ENCODE results near the gene AQP12A.
"Not testable (repeated sequence)": the region's sequence is repeated elsewhere in the genome, so short reads cannot be mapped to it uniquely, and the experiment has no call there.

AQP12A gene

DNA sequence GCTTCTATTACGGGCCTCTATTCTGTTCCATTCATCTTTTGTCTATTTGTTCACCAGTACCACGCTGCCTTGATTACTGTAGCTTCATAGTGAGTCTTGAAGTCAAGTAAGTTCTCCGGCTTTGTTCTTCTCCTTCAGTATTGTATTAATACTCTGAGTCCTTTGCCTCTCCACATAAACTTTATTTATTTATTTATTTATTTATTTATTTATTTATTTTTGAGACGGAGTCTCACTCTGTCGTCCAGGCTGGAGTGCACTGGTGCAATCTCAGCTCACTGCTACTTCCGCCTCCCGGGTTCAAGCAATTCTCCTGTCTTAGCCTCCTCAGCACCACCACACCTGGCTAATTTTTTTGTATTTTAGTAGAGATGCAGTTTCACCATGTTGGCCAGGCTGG, 31.8 kb upstream of the AQP12A start:
- DNase-seq (ENCODE audit: low spot score): not testable (repeated sequence)

DNA sequence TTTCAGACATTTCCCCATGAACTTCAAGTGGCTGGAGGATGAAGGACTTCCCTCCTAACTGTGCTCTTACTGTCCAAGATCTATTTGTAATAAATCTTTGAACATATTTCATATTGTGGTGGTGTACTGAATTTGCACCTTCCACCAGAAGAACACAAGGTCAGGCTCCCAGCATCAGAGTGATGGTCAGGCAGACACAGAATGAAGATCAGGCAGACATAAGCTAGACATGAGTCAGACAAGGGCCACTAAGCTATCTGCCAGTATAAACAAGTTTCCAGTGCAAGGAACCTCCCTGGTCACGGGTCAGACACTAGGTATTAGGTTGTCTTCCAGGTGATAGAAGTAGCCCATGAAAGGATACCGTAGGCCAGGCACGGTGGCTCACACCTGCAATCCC, 29.0 kb upstream of the AQP12A start:
- DNase-seq (ENCODE audit: low spot score): no peak

DNA sequence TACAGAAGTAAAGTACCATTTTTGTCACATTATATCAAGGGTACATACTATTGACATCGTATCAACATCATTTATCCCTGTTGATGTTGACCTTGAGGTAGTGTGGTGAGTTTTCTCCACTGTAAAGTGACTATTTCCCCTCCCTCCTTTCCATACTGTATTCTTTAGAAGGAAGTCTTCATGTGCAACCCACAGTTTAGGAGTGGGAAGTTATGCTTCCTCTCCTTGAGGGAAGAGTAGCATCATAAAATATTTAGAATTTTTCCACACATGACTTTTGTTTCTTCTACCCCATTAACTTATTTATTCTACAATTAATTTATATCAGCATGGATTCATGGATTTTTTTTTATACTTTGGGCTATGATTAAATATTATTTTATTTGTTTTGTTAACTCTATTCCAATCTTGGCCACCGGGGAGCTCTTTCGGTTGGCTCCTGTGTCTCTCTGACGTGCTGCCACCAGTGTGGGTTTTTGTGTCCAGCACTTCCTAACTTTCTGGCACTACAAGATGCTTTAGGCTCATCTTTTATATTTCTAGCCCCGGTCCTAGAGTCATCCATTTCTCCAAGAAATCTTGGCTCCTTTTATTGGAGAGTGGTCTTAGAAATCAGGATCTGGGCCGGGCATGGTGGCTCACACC, 28.0 kb upstream of the AQP12A start:
- no peak for DNase-seq (ENCODE audit: low spot score)

DNA sequence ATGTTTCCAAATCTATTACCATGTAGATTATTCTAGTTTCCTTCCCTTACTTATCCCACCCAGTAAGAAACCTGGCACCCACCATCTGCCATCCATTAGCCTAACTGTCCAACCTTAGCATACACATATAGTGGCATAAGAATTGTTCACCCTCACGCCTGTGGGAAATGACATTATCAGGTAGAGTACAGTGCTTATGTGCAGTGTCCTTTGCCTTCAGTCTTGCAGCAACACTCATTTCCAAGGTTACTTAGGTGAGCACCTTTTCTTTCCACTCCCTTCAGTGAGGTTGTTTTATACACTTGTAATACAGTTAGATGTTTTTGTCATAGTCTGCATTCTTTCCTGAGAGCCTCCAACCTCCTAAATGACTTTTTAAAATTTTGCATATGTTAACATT, 27.0 kb upstream of the AQP12A start:
- no peak for DNase-seq (ENCODE audit: low spot score)

DNA sequence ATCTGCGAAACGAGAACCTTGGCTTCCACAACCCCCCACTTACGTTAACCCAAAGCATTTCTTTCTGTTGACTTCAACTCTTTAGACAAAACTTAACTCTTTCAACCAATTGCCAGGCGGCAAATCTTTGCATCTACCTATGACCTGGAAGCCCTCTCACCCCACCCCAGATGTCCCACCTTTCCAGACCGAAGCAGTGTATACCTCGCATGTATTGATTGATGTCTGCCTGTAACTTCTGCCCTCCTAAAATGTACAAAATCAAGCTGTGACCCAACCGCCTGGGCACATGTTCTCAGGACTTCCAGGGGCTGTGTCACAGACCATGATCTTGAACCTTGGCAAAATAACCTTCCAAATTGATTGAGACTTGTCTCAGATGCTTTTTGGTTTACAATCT, 21.3 kb upstream of the AQP12A start:
- no peak for DNase-seq (ENCODE audit: low spot score)

DNA sequence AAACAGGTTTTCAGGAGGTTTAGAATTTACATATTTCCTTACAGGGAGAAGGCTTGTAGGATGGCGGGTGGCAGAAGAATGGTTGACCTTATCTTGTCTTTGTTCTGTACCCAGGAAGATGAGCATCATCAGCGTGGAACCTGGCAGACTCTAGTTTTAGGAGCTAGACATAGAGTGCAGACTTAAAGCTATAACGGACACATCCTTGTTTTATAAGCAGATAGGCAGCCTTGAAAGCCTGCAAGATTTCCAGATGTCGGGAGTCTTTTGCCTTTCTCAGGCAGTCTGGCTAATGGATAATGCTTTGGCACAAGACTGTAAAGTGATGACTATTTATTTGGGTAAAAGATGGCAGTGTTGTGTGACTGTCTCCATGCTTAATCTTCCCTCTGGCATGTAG, 20.7 kb upstream of the AQP12A start:
- DNase-seq (ENCODE audit: low spot score): no peak

DNA sequence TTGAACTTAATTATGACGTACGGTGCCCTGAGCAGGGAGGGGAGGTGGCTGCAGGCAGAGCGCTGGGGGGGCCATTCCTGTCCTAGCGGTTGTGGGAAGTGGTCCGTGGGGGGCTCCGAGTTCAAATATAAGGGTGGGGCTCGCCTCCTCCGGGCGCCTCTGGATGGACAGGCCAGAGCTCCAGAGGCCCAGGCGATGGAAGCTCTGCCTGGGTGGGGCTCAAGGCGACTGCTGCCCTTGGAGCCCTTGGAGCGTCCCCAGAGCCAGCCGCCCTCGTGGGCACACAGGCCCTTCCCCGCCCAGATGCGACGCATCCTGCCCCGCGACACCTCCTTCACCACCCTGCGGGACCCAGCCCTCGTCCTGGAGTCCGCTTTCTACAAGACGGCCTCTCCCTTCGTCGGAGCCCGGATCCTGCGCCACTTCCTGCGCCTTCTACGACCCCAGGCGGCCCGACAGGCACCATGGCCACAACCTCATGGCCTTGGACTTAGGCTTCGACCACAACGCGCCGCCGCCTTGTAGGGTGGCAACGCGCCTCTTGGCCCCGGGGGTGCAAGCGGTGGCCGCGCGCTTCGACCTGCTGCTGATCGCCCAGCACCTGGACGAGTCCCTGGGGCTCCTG, 19.5 kb upstream of the AQP12A start:
- DNase-seq (ENCODE audit: low spot score): no peak

DNA sequence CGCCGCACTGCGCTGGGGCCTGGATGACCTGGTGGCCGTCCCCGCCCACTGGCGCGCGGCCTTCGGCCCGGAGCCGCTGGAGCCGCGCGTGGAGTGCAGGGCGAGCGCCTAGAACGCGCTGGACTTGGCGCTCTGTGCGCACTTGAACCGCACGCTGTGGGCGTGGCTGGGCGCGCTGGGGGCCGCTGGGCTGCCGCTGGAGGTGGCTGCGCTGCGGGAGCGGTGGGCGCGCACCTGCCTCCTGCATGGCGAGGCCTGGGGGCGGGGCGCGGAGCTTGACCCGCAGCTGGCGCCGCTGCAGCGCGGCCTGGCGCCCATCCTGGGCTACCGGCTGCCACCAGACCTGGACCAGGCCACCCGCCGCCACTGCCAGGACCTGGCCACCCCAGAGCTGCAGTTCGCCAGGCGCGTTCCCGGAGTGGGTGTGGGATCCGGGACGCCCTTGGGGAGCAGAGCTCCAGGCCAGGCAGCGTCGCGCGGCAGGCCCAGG, 18.9 kb upstream of the AQP12A start:
- no peak for DNase-seq (ENCODE audit: low spot score)

DNA sequence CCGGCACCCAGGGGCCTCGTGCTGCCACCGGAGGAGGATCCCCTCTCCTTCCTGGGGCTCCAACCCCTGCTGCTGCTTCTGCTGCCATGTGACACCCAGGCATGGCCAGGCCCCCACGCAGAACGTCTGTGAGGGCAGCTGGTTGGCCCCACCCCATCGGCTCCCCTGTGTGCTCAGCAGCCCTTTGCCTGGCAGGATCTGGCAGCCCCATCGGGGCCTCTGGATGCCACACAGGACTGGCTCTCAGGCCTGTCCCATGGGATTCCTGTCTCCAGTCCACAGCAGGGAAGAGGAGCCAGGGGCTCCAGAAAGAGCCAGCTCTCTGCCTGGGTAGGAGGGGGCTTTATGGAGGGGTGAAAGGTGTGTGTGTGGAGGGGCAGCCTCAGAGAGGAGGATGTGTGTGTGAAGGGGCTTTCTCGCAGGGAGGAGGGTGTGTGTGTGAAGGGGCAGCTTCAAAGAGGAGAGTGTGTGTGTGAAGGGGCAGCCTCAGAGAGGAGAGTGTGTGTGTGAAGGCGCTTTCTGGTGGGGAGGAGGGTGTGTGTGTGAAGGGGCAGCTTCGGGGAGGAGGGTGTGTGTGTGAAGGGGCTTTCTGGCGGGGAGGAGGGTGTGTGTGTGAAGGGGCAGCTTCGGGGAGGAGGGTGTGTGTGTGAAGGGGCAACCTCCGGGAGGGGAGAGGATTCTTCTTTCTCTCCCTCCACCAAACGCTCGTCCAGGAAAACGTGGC, 17.0 kb upstream of the AQP12A start:
- not testable (repeated sequence) for DNase-seq (ENCODE audit: low spot score)

DNA sequence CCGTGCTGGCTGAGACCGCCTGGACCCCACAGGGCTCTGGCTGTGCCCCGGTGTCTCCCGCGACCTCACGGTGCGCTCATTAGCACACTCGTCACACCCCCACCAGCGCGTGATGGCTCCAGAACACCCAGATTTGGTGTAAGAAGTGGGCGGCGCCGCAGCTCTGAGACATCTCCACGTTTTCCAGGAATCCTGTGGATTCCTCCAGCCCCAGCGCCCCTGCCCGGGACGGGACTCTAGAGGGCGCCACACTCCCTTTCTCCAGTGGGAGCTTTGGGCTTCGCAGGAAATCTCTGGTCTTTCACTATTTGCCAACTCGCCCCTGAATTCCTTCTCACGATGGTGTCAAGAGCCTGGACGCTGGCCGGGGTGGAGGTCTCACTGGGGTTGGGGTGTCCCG, 16.3 kb upstream of the AQP12A start:
- DNase-seq (ENCODE audit: low spot score): not testable (repeated sequence)

DNA sequence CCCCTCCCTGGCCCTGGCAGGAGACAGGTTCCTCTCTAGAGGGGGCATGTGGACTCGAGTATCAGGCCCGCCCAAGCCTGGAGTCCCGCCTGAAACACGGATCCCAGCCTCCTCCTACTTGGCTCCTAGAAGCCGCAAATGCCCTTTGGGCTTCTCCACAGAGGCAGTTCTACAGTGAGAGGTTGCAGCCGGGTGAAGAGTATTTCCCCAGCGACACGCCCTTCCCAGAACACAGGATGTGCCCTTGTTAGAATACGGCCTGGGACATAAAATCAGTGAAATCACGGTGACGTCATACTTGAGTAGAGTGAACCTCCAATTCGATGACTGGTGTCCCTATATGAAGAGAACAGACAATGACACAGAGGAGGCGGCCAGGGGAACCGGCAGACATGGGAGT, 13.6 kb upstream of the AQP12A start:
- DNase-seq (ENCODE audit: low spot score): not testable (repeated sequence)

DNA sequence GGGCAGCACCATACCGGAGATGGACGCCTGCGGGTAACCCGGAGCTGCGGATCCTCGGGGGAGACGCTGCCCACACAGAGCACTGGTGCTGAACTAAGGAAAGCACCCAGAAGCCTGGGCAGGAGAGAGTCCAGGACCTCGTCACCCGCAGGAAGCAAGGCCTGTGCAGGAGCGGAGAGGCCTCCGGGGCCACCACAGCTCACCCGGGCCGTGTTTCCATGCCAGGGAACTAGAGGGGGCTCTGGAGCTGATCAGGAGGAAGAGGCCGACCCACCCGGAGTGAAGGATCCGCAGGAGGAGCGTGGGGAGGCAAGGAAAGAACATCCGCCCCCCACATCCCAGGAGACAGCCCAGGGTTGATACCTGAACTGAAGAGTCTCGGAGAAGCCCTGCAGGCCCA, 12.8 kb upstream of the AQP12A start:
- DNase-seq (ENCODE audit: low spot score): not testable (repeated sequence)

DNA sequence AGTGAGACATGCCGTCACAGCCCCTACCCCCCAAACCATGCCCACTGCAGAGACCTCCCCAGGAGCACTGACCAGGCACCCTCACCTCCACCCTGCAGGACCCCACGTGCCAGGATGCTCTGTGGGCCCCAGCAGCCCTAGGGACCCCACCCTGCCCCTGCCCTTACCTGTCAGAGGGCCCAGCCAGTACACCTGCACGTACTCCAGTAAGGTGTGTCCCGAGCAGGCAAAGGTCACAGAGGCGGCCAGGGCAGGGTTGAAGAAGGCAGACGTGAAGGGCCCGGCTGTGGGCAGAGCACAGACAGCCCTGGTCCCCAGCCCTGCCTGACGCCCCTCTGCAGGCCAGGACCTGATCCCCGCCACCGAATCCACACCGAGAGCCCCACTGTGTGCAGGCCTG, 11.5 kb upstream of the AQP12A start:
- not testable (repeated sequence) for DNase-seq (ENCODE audit: low spot score)

DNA sequence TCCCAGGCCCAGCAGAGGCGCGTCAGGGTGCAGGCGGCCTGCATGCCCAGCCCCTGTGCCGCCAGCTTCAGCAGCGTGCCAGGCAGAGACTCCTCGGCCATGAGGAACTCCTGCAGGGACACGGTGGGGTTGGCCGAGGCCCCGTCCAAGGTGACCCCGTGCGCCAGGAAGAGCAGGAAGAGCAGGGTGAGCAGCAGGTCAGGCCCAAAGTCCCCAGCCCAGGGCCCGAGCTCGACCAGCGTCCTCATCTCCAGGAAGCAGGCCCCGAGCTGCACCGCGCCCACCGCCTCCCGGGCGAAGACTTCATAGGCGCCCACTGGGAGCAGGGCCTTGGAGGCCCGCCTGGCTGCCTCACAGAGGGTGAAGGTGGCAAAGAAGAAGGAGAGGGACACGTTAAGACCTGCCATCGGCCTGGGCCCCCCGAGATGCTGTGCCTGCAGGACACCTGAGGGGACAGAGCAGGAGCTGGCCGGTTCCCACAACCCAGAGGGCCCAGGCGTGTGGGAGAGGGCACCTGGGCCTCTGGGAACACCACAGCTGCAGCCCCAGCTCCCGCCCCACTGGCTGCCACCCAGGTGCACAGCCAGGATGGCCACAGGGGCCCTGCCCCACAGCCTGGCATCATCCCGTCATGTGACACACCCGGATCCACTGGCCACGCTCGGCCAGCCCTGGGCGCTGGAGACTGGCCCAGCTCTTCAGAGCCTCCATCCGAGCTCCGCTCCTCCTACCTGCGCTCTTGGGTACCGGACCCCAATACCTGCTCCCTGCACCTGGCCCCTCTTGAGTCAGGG, 9.0 kb upstream of the AQP12A start, which contains the start of gene AQP12B:
AQP12B (minus strand) TSS at position 455 of the 794 bp plus-strand sequence; CDS start at position 407, 48 bp downstream.
- not testable (repeated sequence) for DNase-seq (ENCODE audit: low spot score)

DNA sequence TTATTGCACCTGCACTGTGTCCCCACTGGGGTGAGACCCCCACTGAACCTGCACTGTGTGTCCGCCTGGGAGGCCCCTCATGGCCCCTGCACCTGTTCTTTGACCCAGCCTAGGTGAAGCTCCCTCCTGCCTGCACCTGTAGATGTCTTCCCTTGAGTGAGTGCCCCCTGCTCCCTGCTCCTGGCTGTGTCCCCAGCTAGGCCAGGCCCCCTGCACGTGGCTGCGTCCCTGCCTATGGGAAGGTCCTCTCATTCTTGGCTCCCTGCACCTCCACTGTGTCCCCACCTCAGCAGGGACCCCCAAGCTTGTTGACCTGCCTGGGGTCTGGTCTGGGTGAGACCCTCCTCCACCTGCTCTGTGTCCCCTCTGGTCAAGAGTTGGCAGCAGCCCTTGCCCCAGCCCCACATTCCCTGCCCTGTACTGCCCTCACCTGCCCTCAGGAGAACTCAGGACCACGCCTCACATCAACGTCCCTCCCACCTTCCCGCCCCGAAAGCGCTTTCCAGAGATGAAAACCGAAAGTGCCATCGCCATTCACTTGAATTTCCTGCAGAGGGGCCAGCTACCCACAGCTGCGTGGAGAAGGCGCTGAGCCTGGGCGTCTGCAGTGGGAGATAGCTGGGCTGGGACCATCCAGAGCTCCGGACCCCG, 8.2 kb upstream of the AQP12A start:
- DNase-seq (ENCODE audit: low spot score): not testable (repeated sequence)

DNA sequence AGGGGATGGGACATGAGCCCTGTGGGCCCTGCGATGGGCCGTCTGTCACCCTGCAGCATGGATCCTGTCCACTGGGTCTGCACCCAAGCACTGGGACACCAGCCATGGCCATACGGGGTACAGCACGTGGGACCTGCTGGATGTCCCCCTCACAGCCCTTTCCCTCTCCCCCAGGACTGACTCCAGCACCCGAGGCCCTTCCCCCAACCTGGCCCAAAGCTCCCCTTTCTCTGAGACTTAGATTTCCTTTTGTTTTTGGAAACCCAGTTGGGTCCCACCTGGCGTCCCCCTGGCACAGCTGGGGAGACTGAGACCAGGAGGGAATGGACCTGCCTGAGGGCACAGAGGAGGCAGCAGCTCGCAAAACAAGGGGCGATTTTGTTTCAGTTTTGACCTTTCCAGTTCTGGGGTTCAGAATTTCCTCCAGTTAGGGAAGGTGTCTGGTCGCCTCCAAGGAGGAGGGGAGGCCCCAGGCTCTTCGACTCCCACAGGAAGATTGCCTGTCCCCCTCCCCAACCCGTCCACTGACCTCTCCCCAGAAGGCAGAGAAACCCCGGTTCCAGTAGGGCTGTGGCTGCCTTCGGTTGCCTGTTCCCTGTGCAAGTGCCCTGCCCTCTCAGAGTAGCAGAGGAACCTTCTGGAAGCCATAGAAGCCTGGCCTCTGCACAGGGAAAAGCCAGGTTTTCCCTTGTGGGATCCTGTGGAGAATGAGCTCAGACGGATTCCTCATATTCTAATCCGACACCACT, 7.5 kb upstream of the AQP12A start:
- not testable (repeated sequence) for DNase-seq (ENCODE audit: low spot score)

DNA sequence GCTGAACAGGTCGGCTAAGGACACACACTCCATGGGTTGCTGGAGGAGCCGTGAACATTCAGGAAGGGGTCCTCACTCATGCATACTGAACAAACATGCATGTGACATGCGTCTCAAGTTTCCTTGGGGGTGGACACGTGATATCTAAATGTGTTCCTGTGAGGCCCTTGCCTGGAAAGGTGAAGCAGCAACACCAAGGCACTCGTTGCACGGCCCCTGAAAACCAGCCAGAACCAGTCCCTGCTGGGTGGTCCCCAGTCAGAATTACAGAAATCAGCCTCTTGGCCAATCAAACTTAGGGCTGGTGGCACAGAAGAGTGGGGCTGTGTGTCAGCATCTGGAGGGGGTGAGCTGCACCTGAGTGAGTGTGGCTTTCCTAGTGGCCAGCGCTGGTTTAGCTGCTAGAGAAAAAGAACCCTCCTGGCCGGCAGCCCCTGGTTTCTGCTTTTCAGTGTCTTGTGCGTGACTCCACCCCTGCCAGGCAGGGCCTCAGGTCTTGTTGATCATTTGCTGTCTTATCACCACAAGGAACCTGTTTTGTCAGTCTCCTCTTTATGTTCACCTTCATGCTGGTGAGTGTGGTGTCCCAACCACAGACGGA, 5.8 kb upstream of the AQP12A start:
- no peak for DNase-seq (ENCODE audit: low spot score)

DNA sequence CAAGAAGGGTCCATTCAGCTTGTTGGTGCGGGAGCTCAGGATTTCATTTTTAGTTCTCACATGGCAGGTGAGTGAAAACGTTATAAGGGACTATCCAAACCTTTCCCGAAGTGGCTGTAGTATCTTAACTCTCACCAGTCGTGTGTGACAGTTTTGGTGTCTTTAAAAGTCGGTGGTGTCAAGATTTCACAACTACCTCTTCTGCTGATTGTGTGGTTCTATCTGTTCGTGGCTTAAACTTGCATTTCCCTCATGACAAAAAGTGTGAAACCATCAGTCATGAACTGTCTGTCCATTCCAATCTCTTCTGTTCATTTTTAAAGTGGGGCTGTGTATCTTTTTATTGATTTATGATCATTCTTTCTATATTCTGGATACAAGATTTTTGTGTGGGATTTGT, 5.2 kb upstream of the AQP12A start:
- no peak for DNase-seq (ENCODE audit: low spot score)

DNA sequence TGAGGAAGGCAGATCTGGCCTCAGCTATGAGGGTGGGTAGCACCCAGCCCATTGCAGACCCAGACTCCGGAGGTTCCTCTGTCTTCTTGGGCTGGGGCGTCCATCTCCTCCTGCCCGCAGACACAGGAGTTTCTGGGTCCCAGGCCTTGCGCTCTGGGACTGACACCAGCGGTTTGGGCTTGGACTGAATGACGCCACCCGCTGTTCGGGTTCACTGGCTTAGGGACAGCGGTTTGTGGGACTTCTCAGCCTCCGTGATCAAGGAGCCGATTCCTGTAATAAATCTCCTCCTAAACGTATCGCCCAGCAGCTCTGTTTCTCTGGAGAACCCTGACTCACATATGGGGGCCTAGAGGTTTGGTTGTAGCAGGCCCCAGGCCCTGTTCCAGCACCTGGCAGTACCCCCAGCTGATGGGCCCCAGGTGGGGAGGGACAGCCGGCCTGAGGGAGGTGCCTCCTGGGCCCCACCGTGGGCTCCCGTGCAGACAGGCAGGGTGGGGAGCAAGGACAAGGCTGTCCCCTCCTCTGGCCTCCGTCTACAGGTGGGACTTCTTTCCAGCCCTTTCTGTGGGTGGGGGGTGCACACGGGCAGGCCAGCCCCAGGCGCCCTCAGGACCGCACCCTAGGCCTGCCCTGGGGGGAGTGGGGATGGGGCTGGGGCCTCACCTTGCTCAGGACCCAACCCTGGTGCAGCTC, 4.5 kb upstream of the AQP12A start:
- no peak for DNase-seq (ENCODE audit: low spot score)
